AG09309 (cell line): Measurements from ENCODE around the gene CELA2A.
"Not testable (repeated sequence)": the region's sequence is repeated elsewhere in the genome, so short reads cannot be mapped to it uniquely, and the experiment has no call there.

Experiments used
- DNase-seq: peaks from one replicate; pipeline ENCODE4 v3.0.0-alpha.2; 2010; ENCODE audit warnings: low read depth
- H3K4me3 ChIP-seq: 2 replicates; pipeline ENCODE4 v1.5.1; 2011; ENCODE audit warnings: mild to moderate bottlenecking, low read depth, low read length, moderate library complexity; ENCODE audit not compliant: control insufficient read depth
- CTCF ChIP-seq: IDR thresholded peaks from 2 replicates; pipeline ENCODE4 v1.5.1; 2011; ENCODE audit warnings: mild to moderate bottlenecking, low read depth, low read length, inconsistent platforms; ENCODE audit not compliant: insufficient read depth, control insufficient read depth; ENCODE audit errors: missing control alignments

CELA2A gene

GRCh38 chr1:15430787-15431570, 25.6 kb upstream of the CELA2A start:
- no peak for DNase-seq
- TF ChIP-seq CTCF = peak; percentile 94
- H3K4me3 ChIP-seq = no peak overlapping the region

- TF ChIP-seq CTCF = no peak
- H3K4me3 ChIP-seq = no peak overlapping the region
- DNase-seq = no peak
Observed at GRCh38 chr1:15431571-15431948, 25.0 kb upstream of the CELA2A start.

GRCh38 chr1:15432324-15432723, 24.2 kb upstream of the CELA2A start:
- DNase-seq = no peak
- no peak for TF ChIP-seq CTCF
- no peak overlapping the region for H3K4me3 ChIP-seq

- DNase-seq = no peak
- no peak overlapping the region for H3K4me3 ChIP-seq
- no peak for TF ChIP-seq CTCF
Observed at GRCh38 chr1:15433471-15433870, 23.1 kb upstream of the CELA2A start.

GRCh38 chr1:15434739-15435138, 21.8 kb upstream of the CELA2A start:
- not testable (repeated sequence) for H3K4me3 ChIP-seq
- DNase-seq = peak; percentile 47

- DNase-seq = no peak
- H3K4me3 ChIP-seq = no peak overlapping the region
- no peak for TF ChIP-seq CTCF
Observed at GRCh38 chr1:15435239-15436077, 21.1 kb upstream of the CELA2A start.

GRCh38 chr1:15436881-15437442, 19.6 kb upstream of the CELA2A start:
- no peak overlapping the region for H3K4me3 ChIP-seq
- no peak for DNase-seq
- TF ChIP-seq CTCF = no peak
